DND-41 (cell line): Measurements from ENCODE around the gene C11orf24.

Experiments used
- EZH2 ChIP-seq: IDR thresholded peaks from 3 replicates; pipeline ENCODE4 v1.6.1; 2012; ENCODE audit warnings: borderline replicate concordance, low read depth, mild to moderate bottlenecking, moderate library complexity, low read length, inconsistent platforms; ENCODE audit not compliant: severe bottlenecking
- TF ChIP-seq, protein P1 (sequence below): IDR thresholded peaks from 2 replicates; pipeline ENCODE4 v1.5.1; 2012; ENCODE audit warnings: borderline replicate concordance, low read length, moderate library complexity, mild to moderate bottlenecking; ENCODE audit not compliant: poor library complexity, severe bottlenecking; ENCODE audit errors: extremely low read depth

DNA sequence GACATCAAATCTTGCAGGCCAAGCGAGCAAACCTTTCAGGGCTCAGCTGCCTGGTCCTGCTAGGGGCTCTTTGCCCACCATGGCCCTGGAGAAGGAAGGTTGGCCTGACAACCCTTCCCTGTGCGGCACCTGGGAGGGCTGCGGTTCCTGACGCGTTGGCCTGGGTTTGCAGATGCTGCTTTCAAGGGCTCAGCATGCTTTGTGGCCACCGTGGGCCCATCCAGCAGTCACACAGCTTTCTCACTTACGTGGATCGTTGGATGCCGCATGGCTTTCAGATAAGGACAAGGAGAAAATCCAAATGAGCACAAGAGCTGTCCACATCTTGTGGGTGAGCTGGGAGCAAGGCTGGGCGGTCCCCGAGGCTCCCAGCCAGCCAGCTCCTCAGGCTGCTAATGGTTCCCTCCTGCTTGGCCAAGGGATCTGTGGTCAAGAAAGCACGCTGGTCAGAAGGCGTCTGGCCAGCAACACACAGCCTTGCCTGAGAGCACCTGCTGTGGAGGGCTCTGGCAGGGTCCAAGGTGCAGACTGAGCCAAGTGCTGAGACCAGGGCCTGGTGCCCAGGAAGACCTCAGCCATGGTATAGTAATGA lies 8.2 kb downstream of the C11orf24 start:
- no peak for TF ChIP-seq EZH2
- TF ChIP-seq, protein P1, sequence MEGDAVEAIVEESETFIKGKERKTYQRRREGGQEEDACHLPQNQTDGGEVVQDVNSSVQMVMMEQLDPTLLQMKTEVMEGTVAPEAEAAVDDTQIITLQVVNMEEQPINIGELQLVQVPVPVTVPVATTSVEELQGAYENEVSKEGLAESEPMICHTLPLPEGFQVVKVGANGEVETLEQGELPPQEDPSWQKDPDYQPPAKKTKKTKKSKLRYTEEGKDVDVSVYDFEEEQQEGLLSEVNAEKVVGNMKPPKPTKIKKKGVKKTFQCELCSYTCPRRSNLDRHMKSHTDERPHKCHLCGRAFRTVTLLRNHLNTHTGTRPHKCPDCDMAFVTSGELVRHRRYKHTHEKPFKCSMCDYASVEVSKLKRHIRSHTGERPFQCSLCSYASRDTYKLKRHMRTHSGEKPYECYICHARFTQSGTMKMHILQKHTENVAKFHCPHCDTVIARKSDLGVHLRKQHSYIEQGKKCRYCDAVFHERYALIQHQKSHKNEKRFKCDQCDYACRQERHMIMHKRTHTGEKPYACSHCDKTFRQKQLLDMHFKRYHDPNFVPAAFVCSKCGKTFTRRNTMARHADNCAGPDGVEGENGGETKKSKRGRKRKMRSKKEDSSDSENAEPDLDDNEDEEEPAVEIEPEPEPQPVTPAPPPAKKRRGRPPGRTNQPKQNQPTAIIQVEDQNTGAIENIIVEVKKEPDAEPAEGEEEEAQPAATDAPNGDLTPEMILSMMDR, result no peak
